Measurements from ENCODE around the gene SCARF2. TPM values are rescaled to one million over a fixed set of nuclear protein-coding genes. Genes with fewer than 3 reads are reported as not detected.

Gene SCARF2
- total and polyA plus RNA-seq, 2 of the 8 experiments (the other 6 are each of a cell fraction or from before 2014, with no cell fraction given): 4.2 to 9.8 TPM

DNA sequence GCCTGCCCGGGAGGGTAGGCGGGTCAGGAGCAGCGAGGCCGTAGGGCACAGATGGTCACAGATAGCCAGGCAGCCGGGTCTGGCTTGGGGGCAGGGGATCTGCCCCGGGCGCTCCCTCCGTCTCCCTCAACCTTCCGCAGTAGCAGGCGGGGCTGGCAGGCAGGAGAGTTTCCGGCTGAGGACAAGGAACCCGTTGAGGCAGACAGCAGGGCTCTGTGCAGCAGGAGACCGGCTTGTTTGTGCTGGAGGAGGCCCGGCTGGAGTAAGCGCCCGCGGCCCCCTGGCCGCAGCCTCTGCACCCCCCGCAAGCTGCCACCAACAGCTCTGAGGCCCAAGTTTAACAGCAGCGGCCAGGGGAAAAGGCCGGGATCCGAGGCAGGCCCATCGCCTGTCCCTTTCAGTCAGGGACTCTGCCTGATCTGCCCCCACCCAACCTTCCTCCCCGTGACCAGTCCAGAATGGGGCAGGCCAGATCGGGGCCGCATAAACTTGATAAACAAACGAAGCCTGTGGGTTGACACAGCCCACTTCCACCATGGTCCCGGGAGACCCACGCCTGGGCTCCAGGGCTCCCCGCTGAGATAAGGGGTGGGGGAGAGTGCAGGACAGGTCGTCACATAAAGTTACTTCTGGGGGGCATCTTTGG lies 13.6 kb downstream of the SCARF2 start (continued):
- TF ChIP-seq POLR2AphosphoS5 (IDR thresholded peaks at IDR 0.05; ENCODE audit: low read depth, low read length) (no peak), RAD21 (IDR thresholded peaks at IDR 0.05 in 1 of 2, conservative IDR thresholded peaks at IDR 0.05 in 1 of 2; ENCODE audit: low read depth in 2 of 2, low read length in 2 of 2) (no peak)
